IPS-NIHi11 (cell line): ENCODE data around the gene PLA2R1.

Source experiments
- DNase-seq: peaks from one replicate; pipeline ENCODE4 v3.0.0; 2012; ENCODE audit warnings: mixed read lengths, low spot score

The PLA2R1 gene

GRCh38 chr2:159895258-159896065 is 167.0 kb downstream of the PLA2R1 start:
- no peak for DNase-seq

GRCh38 chr2:159894145-159894838 is 168.1 kb downstream of the PLA2R1 start:
- no peak for DNase-seq

GRCh38 chr2:159892990-159893810 is 169.2 kb downstream of the PLA2R1 start:
- no peak for DNase-seq

DNA sequence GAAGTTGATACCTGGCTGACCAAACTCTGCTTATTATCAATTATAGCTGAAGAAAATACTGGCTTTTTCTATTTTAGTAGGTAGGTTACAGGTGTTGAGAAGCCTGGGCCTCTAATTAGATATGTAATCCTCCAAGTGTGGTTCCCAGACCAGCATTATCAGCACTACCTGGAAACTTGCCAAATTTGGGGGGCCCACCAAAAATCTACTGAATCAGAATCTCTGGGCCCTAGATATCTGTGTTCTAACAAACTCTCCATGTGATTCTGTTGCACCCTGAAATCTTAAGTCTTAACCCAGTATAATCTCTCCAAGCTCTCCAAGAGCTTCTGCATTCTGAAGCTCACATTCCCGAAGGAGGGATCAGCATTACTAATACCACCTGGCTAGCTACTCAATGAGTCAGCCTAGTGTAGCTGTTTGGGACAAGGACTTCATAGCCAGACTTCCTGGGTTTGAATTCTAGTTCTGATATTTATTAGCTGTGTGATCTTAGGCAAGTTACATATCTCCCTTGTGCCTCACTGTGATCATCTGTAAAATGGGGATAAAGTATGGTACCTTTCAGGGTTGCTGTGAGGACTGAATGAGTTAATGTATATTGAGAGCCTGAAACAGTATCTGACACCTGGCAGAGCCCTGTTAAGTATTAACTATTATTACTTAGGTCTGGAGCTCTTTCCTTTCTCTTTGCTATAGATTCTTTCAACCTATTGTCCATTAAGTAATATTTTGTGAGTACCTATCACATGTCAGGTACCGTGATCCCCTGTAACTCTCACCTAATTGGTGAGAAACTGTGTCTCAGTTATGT is 170.3 kb downstream of the PLA2R1 start:
- no peak for DNase-seq

- no peak for DNase-seq
These were observed 171.2 kb downstream of the PLA2R1 start for GRCh38 chr2:159891267-159891588.

GRCh38 chr2:159890551-159891266 is 171.7 kb downstream of the PLA2R1 start:
- no peak for DNase-seq

GRCh38 chr2:159882130-159882745 is 180.2 kb downstream of the PLA2R1 start:
- DNase-seq: no peak
